ES-I3 (cell line): Measurements from ENCODE around the gene FILIP1L.

Source experiments
- H3K36me3 ChIP-seq: 2 replicates; pipeline ENCODE4 v1.6.1; 2013; ENCODE audit warnings: mild to moderate bottlenecking, low read length, control low read depth, moderate library complexity; ENCODE audit not compliant: insufficient read depth
- H3K4me1 ChIP-seq: 2 replicates; pipeline ENCODE4 v1.6.1; 2013; ENCODE audit warnings: mild to moderate bottlenecking, control low read depth, low read length; ENCODE audit not compliant: insufficient read depth
- H3K9ac ChIP-seq: 2 replicates; pipeline ENCODE4 v1.6.1; 2013; ENCODE audit warnings: low read depth, mild to moderate bottlenecking, low read length, moderate library complexity
- H3K9me3 ChIP-seq: 2 replicates; pipeline ENCODE4 v1.6.1; 2013; ENCODE audit warnings: mild to moderate bottlenecking, low read length, moderate library complexity; ENCODE audit not compliant: control insufficient read depth, insufficient read depth

The FILIP1L gene

GRCh38 chr3:99972380-99973104, 141.8 kb downstream of the FILIP1L start:
- Histone ChIP-seq H3K36me3 (no peaks in the 10 kb centered on the region), H3K9ac (no peak overlapping the region), H3K9me3 (no peaks in the 10 kb centered on the region), H3K4me1 (no peaks in the 10 kb centered on the region)

GRCh38 chr3:99971761-99972160, 142.5 kb downstream of the FILIP1L start:
- H3K9me3 ChIP-seq = no peaks in the 10 kb centered on the region
- no peaks in the 10 kb centered on the region for H3K36me3 ChIP-seq
- H3K9ac ChIP-seq = no peak overlapping the region
- H3K4me1 ChIP-seq = no peaks in the 10 kb centered on the region

- Histone ChIP-seq H3K36me3 (no peaks in the 10 kb centered on the region), H3K9me3 (no peaks in the 10 kb centered on the region), H3K4me1 (no peaks in the 10 kb centered on the region), H3K9ac (no peak overlapping the region)
Measured at GRCh38 chr3:99970198-99970597, 144.1 kb downstream of the FILIP1L start.

- H3K9me3 ChIP-seq = no peaks in the 10 kb centered on the region
- H3K4me1 ChIP-seq = no peaks in the 10 kb centered on the region
- no peaks in the 10 kb centered on the region for H3K36me3 ChIP-seq
- H3K9ac ChIP-seq = no peak overlapping the region
Measured at GRCh38 chr3:99969136-99969535, 145.2 kb downstream of the FILIP1L start.

GRCh38 chr3:99967796-99968195, 146.5 kb downstream of the FILIP1L start:
- no peaks in the 10 kb centered on the region for H3K36me3 ChIP-seq
- no peaks in the 10 kb centered on the region for H3K4me1 ChIP-seq
- no peak overlapping the region for H3K9ac ChIP-seq
- no peaks in the 10 kb centered on the region for H3K9me3 ChIP-seq

GRCh38 chr3:99966662-99967416, 147.5 kb downstream of the FILIP1L start:
- Histone ChIP-seq H3K36me3 (no peaks in the 10 kb centered on the region), H3K9me3 (no peaks in the 10 kb centered on the region), H3K9ac (no peak overlapping the region)

GRCh38 chr3:99965681-99966408, 148.5 kb downstream of the FILIP1L start:
- Histone ChIP-seq H3K9me3 (no peaks in the 10 kb centered on the region), H3K9ac (no peak overlapping the region), H3K36me3 (no peaks in the 10 kb centered on the region), H3K4me1 (no peaks in the 10 kb centered on the region; the same call in 1 of the 2 replicates)

More at GRCh38 chr3:99966662-99967416, 147.5 kb downstream of the FILIP1L start:
- no peaks in the 10 kb centered on the region for H3K4me1 ChIP-seq

DNA sequence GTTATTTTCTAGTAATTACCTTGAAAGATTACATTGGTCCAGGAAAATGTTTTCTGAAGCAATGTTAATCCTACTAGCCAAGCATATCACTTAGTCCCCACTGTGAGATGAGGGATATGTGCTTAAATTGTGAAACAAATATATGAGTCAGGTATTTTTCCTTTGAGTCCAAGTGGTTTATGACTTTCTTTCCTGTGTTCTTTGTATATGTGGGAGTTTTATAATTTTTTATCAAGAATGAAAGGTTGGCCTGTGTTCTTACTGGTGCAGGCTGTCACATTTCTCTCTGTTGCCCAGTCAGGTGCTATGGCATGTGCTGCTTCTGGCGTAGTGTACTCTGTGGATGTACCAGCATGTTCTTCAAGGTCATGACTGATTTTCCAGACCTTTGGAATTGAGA, 149.2 kb downstream of the FILIP1L start:
- H3K9ac ChIP-seq = no peak overlapping the region
- H3K36me3 ChIP-seq = no peaks in the 10 kb centered on the region
- H3K4me1 ChIP-seq = no peaks in the 10 kb centered on the region; the same call in 1 of the 2 replicates
- no peaks in the 10 kb centered on the region for H3K9me3 ChIP-seq

- H3K9me3 ChIP-seq = no peaks in the 10 kb centered on the region
- no peaks in the 10 kb centered on the region; the same call in 1 of the 2 replicates for H3K4me1 ChIP-seq
- no peak overlapping the region for H3K9ac ChIP-seq
- H3K36me3 ChIP-seq = no peaks in the 10 kb centered on the region
Measured at GRCh38 chr3:99962703-99963102, 151.6 kb downstream of the FILIP1L start.

DNA sequence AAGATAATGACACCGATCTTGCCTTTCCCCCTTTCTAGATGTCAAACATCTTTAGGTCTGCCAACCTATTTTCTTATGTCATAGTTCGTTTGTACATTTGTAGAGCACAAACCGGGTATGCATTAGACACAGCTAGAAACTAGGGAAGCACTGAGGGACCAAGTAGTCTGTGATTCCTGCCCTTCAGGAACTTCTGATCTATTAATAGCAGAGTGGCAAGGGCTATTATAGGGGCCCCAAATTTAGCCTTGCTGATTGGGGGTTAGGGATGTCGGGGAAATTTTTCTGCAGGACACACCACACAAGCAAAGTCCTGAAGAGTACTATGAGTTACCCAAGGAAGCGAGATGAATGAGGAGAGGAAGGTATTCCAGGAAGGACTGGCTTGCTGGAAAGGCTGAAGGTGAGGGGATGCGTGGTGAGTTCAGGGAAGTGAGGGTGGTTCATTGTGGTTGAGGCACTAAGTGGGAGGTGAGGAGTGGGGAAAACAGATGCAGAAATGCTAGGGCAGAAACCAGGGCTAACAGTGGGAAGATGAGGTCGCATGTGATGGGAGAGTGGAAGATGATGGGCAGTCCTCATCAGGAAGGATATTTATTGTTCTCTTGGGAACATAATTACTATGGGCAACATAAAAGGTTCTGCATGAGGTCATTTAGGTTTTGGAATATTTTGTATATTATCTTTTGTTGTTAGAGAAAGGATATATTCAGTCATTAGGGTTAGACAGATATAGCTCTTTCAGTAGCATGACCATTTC, 152.4 kb downstream of the FILIP1L start:
- no peak overlapping the region for H3K9ac ChIP-seq
- no peaks in the 10 kb centered on the region for H3K9me3 ChIP-seq
- no peaks in the 10 kb centered on the region; the same call in 1 of the 2 replicates for H3K4me1 ChIP-seq
- no peaks in the 10 kb centered on the region for H3K36me3 ChIP-seq

DNA sequence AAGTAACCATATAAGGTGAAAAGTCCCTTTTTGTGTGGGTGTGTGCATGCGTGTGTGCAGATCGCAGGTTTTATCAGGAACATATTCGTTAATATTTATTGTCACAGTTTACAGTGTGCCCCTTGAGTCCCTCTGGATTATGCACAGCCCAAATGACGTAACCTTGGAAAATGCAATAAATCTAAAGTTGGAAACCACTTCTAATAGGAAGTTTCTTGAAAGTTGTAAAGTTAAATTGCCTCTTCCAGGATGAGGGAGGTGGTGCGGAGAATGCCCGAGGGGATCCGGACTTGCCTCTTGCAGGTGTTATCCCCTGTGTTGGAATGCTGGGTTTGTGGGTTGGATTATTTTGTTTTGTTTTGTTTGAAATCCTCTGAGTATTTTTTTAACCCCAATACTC, 153.4 kb downstream of the FILIP1L start:
- Histone ChIP-seq H3K9ac (no peak overlapping the region), H3K4me1 (no peaks in the 10 kb centered on the region; the same call in 1 of the 2 replicates), H3K36me3 (no peaks in the 10 kb centered on the region), H3K9me3 (no peaks in the 10 kb centered on the region)

- no peaks in the 10 kb centered on the region; the same call in 1 of the 2 replicates for H3K4me1 ChIP-seq
- H3K9ac ChIP-seq = no peak overlapping the region
- no peaks in the 10 kb centered on the region for H3K36me3 ChIP-seq
- H3K9me3 ChIP-seq = no peaks in the 10 kb centered on the region
Measured at GRCh38 chr3:99960123-99960878, 154.0 kb downstream of the FILIP1L start.

- no peaks in the 10 kb centered on the region for H3K36me3 ChIP-seq
- no peaks in the 10 kb centered on the region; the same call in 1 of the 2 replicates for H3K4me1 ChIP-seq
- no peak overlapping the region for H3K9ac ChIP-seq
- H3K9me3 ChIP-seq = no peaks in the 10 kb centered on the region
Measured at GRCh38 chr3:99958222-99958912, 155.9 kb downstream of the FILIP1L start.
